ENCODE data around the gene GARNL3. TPM values are rescaled to one million over a fixed set of nuclear protein-coding genes. Genes with fewer than 3 reads are reported as not detected.

The GARNL3 gene
- total RNA-seq, 2 experiments from 2014 or later, result 3.1 to 3.4 TPM

GRCh38 chr9:127273326-127273725 is 8.8 kb downstream of the GARNL3 start:
- POLR2A ChIA-PET, result no interaction called here
- no peak overlapping the region for H3K4me3 Mint-ChIP-seq
- no peak for ATAC-seq (ENCODE audit: low read depth)
- DNase-seq, result no peak
- H3K36me3 Mint-ChIP-seq, result no peaks in the 10 kb centered on the region
- H3K27me3 Mint-ChIP-seq, result peaks cover 39% of the 10 kb centered on the region
- no peak overlapping the region for H3K27ac Mint-ChIP-seq
- no peaks in the 10 kb centered on the region for H3K4me1 Mint-ChIP-seq
- H3K9me3 Mint-ChIP-seq, result no peaks in the 10 kb centered on the region

- Mint-ChIP-seq H3K36me3 (no peaks in the 10 kb centered on the region), H3K27me3 (peaks cover 40% of the 10 kb centered on the region), H3K27ac (no peak overlapping the region), H3K4me1 (no peaks in the 10 kb centered on the region), H3K4me3 (no peak overlapping the region), H3K9me3 (no peaks in the 10 kb centered on the region)
- POLR2A ChIA-PET, result no interaction called here
- ATAC-seq (ENCODE audit: low read depth), result no peak
- DNase-seq, result no peak
Measured at GRCh38 chr9:127277099-127277498, 12.5 kb downstream of the GARNL3 start.

- no peak overlapping the region for H3K27ac Mint-ChIP-seq
- H3K9me3 Mint-ChIP-seq, result no peaks in the 10 kb centered on the region
- ATAC-seq (ENCODE audit: low read depth) (no peak), DNase-seq (no peak)
- peaks cover 40% of the 10 kb centered on the region for H3K27me3 Mint-ChIP-seq
- no peaks in the 10 kb centered on the region for H3K36me3 Mint-ChIP-seq
- H3K4me3 Mint-ChIP-seq, result no peak overlapping the region
- H3K4me1 Mint-ChIP-seq, result no peaks in the 10 kb centered on the region
- POLR2A ChIA-PET, result no interaction called here
Measured at GRCh38 chr9:127277770-127278169, 13.2 kb downstream of the GARNL3 start.

- POLR2A ChIA-PET, result no interaction called here
- Mint-ChIP-seq H3K27me3 (peaks cover 40% of the 10 kb centered on the region), H3K4me3 (no peak overlapping the region), H3K36me3 (no peaks in the 10 kb centered on the region), H3K4me1 (no peaks in the 10 kb centered on the region), H3K27ac (no peak overlapping the region), H3K9me3 (no peaks in the 10 kb centered on the region)
- no peak for DNase-seq
- no peak for ATAC-seq (ENCODE audit: low read depth)
Measured at GRCh38 chr9:127278372-127278771, 13.8 kb downstream of the GARNL3 start.

- Mint-ChIP-seq H3K27me3 (peaks cover 44% of the 10 kb centered on the region), H3K27ac (no peak overlapping the region), H3K4me3 (no peak overlapping the region), H3K9me3 (no peaks in the 10 kb centered on the region), H3K4me1 (no peaks in the 10 kb centered on the region), H3K36me3 (no peaks in the 10 kb centered on the region)
- POLR2A ChIA-PET, result no interaction called here
- DNase-seq (no peak), ATAC-seq (ENCODE audit: low read depth) (no peak)
Measured at GRCh38 chr9:127279717-127280285, 15.2 kb downstream of the GARNL3 start.

- Mint-ChIP-seq H3K27me3 (peaks cover 42% of the 10 kb centered on the region), H3K36me3 (no peaks in the 10 kb centered on the region), H3K27ac (no peak overlapping the region), H3K4me1 (no peaks in the 10 kb centered on the region), H3K4me3 (no peak overlapping the region), H3K9me3 (no peaks in the 10 kb centered on the region)
- POLR2A ChIA-PET, result no interaction called here
- no peak for ATAC-seq (ENCODE audit: low read depth)
- no peak for DNase-seq
Measured at GRCh38 chr9:127280880-127281660, 16.5 kb downstream of the GARNL3 start.

GRCh38 chr9:127281891-127282290 is 17.3 kb downstream of the GARNL3 start:
- no peaks in the 10 kb centered on the region for H3K4me1 Mint-ChIP-seq
- no peak overlapping the region for H3K4me3 Mint-ChIP-seq
- H3K9me3 Mint-ChIP-seq, result no peaks in the 10 kb centered on the region
- ATAC-seq (ENCODE audit: low read depth) (no peak), DNase-seq (no peak)
- H3K36me3 Mint-ChIP-seq, result no peaks in the 10 kb centered on the region
- no peak overlapping the region for H3K27ac Mint-ChIP-seq
- H3K27me3 Mint-ChIP-seq, result peaks cover 44% of the 10 kb centered on the region
- POLR2A ChIA-PET, result no interaction called here

- no peaks in the 10 kb centered on the region for H3K36me3 Mint-ChIP-seq
- no peak for ATAC-seq (ENCODE audit: low read depth)
- H3K4me3 Mint-ChIP-seq, result no peak overlapping the region
- H3K27me3 Mint-ChIP-seq, result peaks cover 44% of the 10 kb centered on the region
- no peak for DNase-seq
- POLR2A ChIA-PET, result no interaction called here
- no peaks in the 10 kb centered on the region for H3K9me3 Mint-ChIP-seq
- no peaks in the 10 kb centered on the region for H3K4me1 Mint-ChIP-seq
- no peak overlapping the region for H3K27ac Mint-ChIP-seq
Measured at GRCh38 chr9:127282611-127283010, 18.0 kb downstream of the GARNL3 start.

GRCh38 chr9:127283135-127283534 is 18.6 kb downstream of the GARNL3 start:
- POLR2A ChIA-PET, result no interaction called here
- DNase-seq, result no peak
- Mint-ChIP-seq H3K27me3 (peaks cover 44% of the 10 kb centered on the region), H3K36me3 (no peaks in the 10 kb centered on the region), H3K27ac (no peak overlapping the region), H3K4me1 (no peaks in the 10 kb centered on the region), H3K4me3 (no peak overlapping the region), H3K9me3 (no peaks in the 10 kb centered on the region)
- no peak for ATAC-seq (ENCODE audit: low read depth)

- Mint-ChIP-seq H3K27ac (no peak overlapping the region), H3K9me3 (no peaks in the 10 kb centered on the region), H3K4me3 (no peak overlapping the region), H3K36me3 (no peaks in the 10 kb centered on the region), H3K27me3 (peaks cover 40% of the 10 kb centered on the region), H3K4me1 (no peaks in the 10 kb centered on the region)
- peak; percentile 47 for ATAC-seq (ENCODE audit: low read depth)
- POLR2A ChIA-PET, result interaction anchor here (0.5 kb wide), 1 partner anchor 145 kb away, joined by 3 read pairs; no protein-coding TSS in a partner anchor
- no peak for DNase-seq
Measured at GRCh38 chr9:127283917-127284497, 19.4 kb downstream of the GARNL3 start.

GRCh38 chr9:127285965-127286364 is 21.4 kb downstream of the GARNL3 start:
- POLR2A ChIA-PET, result no interaction called here
- no peak overlapping the region for H3K27ac Mint-ChIP-seq

GRCh38 chr9:127290561-127291065 is 26.0 kb downstream of the GARNL3 start:
- no peak for DNase-seq
- Mint-ChIP-seq H3K9me3 (no peaks in the 10 kb centered on the region), H3K4me3 (no peak overlapping the region), H3K27ac (no peak overlapping the region), H3K36me3 (no peaks in the 10 kb centered on the region), H3K4me1 (peaks cover 10% of the 10 kb centered on the region), H3K27me3 (peaks cover 31% of the 10 kb centered on the region)
- no peak for ATAC-seq (ENCODE audit: low read depth)
- POLR2A ChIA-PET, result no interaction called here

More at GRCh38 chr9:127285965-127286364, 21.4 kb downstream of the GARNL3 start:
- Mint-ChIP-seq H3K9me3 (no peaks in the 10 kb centered on the region), H3K4me3 (no peak overlapping the region), H3K27me3 (peaks cover 35% of the 10 kb centered on the region), H3K36me3 (no peaks in the 10 kb centered on the region), H3K4me1 (no peaks in the 10 kb centered on the region)
- ATAC-seq (ENCODE audit: low read depth), result no peak
- DNase-seq, result no peak

- H3K4me1 Mint-ChIP-seq, result peaks cover 10% of the 10 kb centered on the region
- no peak for ATAC-seq (ENCODE audit: low read depth)
- no peak overlapping the region for H3K27ac Mint-ChIP-seq
- DNase-seq, result no peak
- no peak overlapping the region for H3K4me3 Mint-ChIP-seq
- peaks cover 27% of the 10 kb centered on the region for H3K27me3 Mint-ChIP-seq
- no peaks in the 10 kb centered on the region for H3K36me3 Mint-ChIP-seq
- POLR2A ChIA-PET, result no interaction called here
- no peaks in the 10 kb centered on the region for H3K9me3 Mint-ChIP-seq
Measured at GRCh38 chr9:127291246-127291778, 26.7 kb downstream of the GARNL3 start.
